MM.1S (cell line): ENCODE data around the gene APOL5.

ENCODE experiments used
- DNase-seq: peaks from one replicate; pipeline ENCODE4 v3.0.0-alpha.2; 2015
- H2AFZ ChIP-seq: fragments of 300-600 bp; sonication (generic); 2 replicates; pipeline ENCODE4 v1.6.0; 2016; ENCODE audit warnings: antibody characterized with exemption, low read length
- H3F3A ChIP-seq: fragments of 300-600 bp; sonication (generic); 2 replicates; pipeline ENCODE4 v1.6.1; 2016; ENCODE audit warnings: mild to moderate bottlenecking, antibody characterized with exemption, low read length, moderate library complexity, mixed read lengths; ENCODE audit not compliant: insufficient read depth
- H3K27ac ChIP-seq: fragments of 300-600 bp; sonication (generic); 2 replicates; pipeline ENCODE4 v1.5.1; 2016; ENCODE audit warnings: mild to moderate bottlenecking, low read length
- H3K27me3 ChIP-seq: fragments of 300-600 bp; sonication (generic); replicated peaks from 2 replicates; pipeline ENCODE4 v1.6.0; 2016; ENCODE audit warnings: low read length; ENCODE audit not compliant: insufficient read depth
- H3K36me3 ChIP-seq: fragments of 300-600 bp; sonication (generic); replicated peaks from 2 replicates; pipeline ENCODE4 v1.6.1; 2016; ENCODE audit warnings: mild to moderate bottlenecking, low read length, mixed read lengths; ENCODE audit not compliant: insufficient read depth
- H3K4me1 ChIP-seq: fragments of 300-600 bp; sonication (generic); 2 replicates; pipeline ENCODE4 v1.6.1; 2016; ENCODE audit warnings: low read length, mixed read lengths
- H3K4me2 ChIP-seq: fragments of 300-600 bp; sonication (generic); 2 replicates; pipeline ENCODE4 v1.6.0; 2016; ENCODE audit warnings: low read depth, low read length
- H3K4me3 ChIP-seq: fragments of 300-600 bp; sonication (generic); 2 replicates; pipeline ENCODE4 v1.5.1; 2016; ENCODE audit warnings: low read length, mixed read lengths
- H3K79me2 ChIP-seq: fragments of 300-600 bp; sonication (generic); 2 replicates; pipeline ENCODE4 v1.6.1; 2016; ENCODE audit warnings: mixed run types, low read length, mixed read lengths
- H3K9ac ChIP-seq: fragments of 300-600 bp; sonication (generic); 2 replicates; pipeline ENCODE4 v1.6.1; 2016; ENCODE audit warnings: low read length, mixed read lengths
- H3K9me2 ChIP-seq: fragments of 300-600 bp; sonication (generic); replicated peaks from 2 replicates; pipeline ENCODE4 v1.6.1; 2016; ENCODE audit warnings: mild to moderate bottlenecking, low read length, mixed read lengths; ENCODE audit not compliant: insufficient read depth
- H3K9me3 ChIP-seq: fragments of 300-600 bp; sonication (generic); replicated peaks from 2 replicates; pipeline ENCODE4 v1.6.1; 2016; ENCODE audit warnings: mild to moderate bottlenecking, low read length, mixed read lengths; ENCODE audit not compliant: insufficient read depth
- H4K20me1 ChIP-seq: fragments of 300-600 bp; sonication (generic); 2 replicates; pipeline ENCODE4 v1.6.1; 2016; ENCODE audit warnings: mild to moderate bottlenecking, low read length, moderate library complexity, mixed read lengths; ENCODE audit not compliant: insufficient read depth
- CTCF ChIP-seq: fragments of 300-600 bp; sonication (generic); IDR thresholded peaks from 2 replicates; pipeline ENCODE4 v1.5.1; 2016; ENCODE audit warnings: antibody characterized with exemption, low read length, mixed read lengths
- EZH2 ChIP-seq: fragments of 300-600 bp; sonication (generic); optimal IDR thresholded peaks from 2 replicates; pipeline ENCODE3; 2017; ENCODE audit warnings: low read depth, mild to moderate bottlenecking, antibody characterized with exemption, low read length, mixed read lengths
- EZH2phosphoT487 ChIP-seq: fragments of 300-600 bp; sonication (generic); IDR thresholded peaks from 2 replicates; pipeline ENCODE4 v1.6.1; 2018; ENCODE audit warnings: antibody characterized with exemption, low read length

The APOL5 gene

GRCh38 chr22:35719212-35719875, 1.7 kb downstream of the APOL5 start:
- H4K20me1 ChIP-seq = no peaks in the 10 kb centered on the region
- TF ChIP-seq EZH2phosphoT487 = no peak
- TF ChIP-seq CTCF = no peak
- no peak for TF ChIP-seq EZH2
- DNase-seq = no peak
- H3F3A ChIP-seq = no peaks in the 10 kb centered on the region
- H3K27ac ChIP-seq = no peak overlapping the region
- H2AFZ ChIP-seq = no peak overlapping the region
- H3K27me3 ChIP-seq = no peaks in the 10 kb centered on the region
- H3K79me2 ChIP-seq = no peaks in the 10 kb centered on the region
- H3K36me3 ChIP-seq = no peaks in the 10 kb centered on the region
- H3K9me2 ChIP-seq = no peaks in the 10 kb centered on the region
- H3K4me1 ChIP-seq = no peaks in the 10 kb centered on the region
- H3K4me2 ChIP-seq = no peak overlapping the region
- H3K4me3 ChIP-seq = no peak overlapping the region
- H3K9me3 ChIP-seq = no peaks in the 10 kb centered on the region
- H3K9ac ChIP-seq = no peak overlapping the region

GRCh38 chr22:35721960-35722359, 4.3 kb downstream of the APOL5 start:
- H4K20me1 ChIP-seq = no peaks in the 10 kb centered on the region
- no peaks in the 10 kb centered on the region for H3K4me1 ChIP-seq
- H3K4me2 ChIP-seq = no peak overlapping the region
- no peak for TF ChIP-seq EZH2phosphoT487
- TF ChIP-seq EZH2 = no peak
- TF ChIP-seq CTCF = no peak
- no peak overlapping the region for H3K4me3 ChIP-seq
- H3K36me3 ChIP-seq = no peaks in the 10 kb centered on the region
- no peaks in the 10 kb centered on the region for H3K9me2 ChIP-seq
- no peak overlapping the region for H2AFZ ChIP-seq
- no peaks in the 10 kb centered on the region for H3K9me3 ChIP-seq
- no peak for DNase-seq
- no peaks in the 10 kb centered on the region for H3K27me3 ChIP-seq
- H3K9ac ChIP-seq = no peak overlapping the region
- no peaks in the 10 kb centered on the region for H3F3A ChIP-seq
- H3K79me2 ChIP-seq = no peaks in the 10 kb centered on the region
- H3K27ac ChIP-seq = no peak overlapping the region

GRCh38 chr22:35725521-35725920, 7.8 kb downstream of the APOL5 start:
- H3K36me3 ChIP-seq = no peaks in the 10 kb centered on the region
- H3F3A ChIP-seq = no peaks in the 10 kb centered on the region
- H4K20me1 ChIP-seq = no peaks in the 10 kb centered on the region
- no peaks in the 10 kb centered on the region for H3K9me2 ChIP-seq
- no peak overlapping the region for H3K27ac ChIP-seq
- no peaks in the 10 kb centered on the region for H3K4me1 ChIP-seq
- no peak overlapping the region for H3K4me3 ChIP-seq
- H3K9ac ChIP-seq = no peak overlapping the region
- H3K4me2 ChIP-seq = no peak overlapping the region
- TF ChIP-seq EZH2 (no peak), CTCF (no peak), EZH2phosphoT487 (no peak)
- no peaks in the 10 kb centered on the region for H3K79me2 ChIP-seq
- H3K9me3 ChIP-seq = no peaks in the 10 kb centered on the region
- DNase-seq = no peak
- H2AFZ ChIP-seq = no peak overlapping the region
- no peaks in the 10 kb centered on the region for H3K27me3 ChIP-seq
